Stimulated activated CD4-positive, alpha-beta T cell treated with anti-CD3 and anti-CD28 coated beads, TNF-alpha, amount 100 ng/mL, for 48 hours (primary cell): ENCODE data around the gene ATP6V0C.

Source experiments
- DNase-seq, 3 donors: peaks; one replicate each; pipeline ENCODE4 v3.0.0-alpha.2; 2020; ENCODE audit warnings: low read depth in 3 of 3

ATP6V0C gene

DNA sequence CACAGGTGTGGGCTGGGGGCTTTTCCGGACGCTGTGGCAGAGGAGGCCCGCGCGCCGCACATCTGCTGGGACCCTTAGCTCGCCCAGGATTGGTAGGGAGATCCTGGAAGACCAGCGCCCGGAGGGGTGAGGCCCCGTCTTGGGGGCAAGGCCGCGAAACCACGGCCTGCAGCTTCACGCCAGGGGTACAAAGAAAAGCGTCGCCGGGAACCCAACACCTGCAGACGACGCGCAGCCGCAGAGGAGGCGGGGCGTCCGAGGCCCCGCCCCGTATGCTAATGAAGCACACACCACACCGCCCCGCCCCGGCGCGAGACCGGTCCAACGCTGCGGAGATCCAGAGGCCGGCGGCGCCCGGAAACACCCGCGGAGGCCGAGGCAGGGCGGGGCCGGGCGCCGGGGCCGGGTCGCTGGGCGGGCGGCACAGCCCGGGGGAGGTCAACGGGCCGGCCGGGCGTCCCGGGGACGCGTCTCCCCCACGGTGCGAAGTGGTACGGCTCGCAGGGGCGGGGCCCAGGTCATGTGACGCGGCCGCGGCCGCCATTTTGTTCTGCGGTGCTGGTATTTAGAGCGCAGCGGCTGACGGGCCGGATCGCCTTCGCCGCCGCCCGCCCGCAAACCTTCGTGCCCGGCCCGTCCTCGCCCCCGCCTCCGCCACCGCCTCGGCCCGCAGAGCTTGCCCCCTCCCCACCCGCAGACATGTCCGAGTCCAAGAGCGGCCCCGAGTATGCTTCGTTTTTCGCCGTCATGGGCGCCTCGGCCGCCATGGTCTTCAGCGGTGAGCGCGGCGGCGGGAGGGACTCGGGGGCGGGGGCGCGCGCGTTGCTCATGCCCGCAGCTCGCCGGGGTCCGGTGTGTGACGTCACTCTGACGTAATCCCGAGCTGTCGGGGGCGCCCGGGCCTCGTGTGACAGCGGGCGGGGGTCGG is at the start of gene ATP6V0C:
Gene ATP6V0C, plus strand, starts transcription at position 548 of the 928 bp plus-strand sequence. Its CDS starts 152 bp downstream, at position 700.
- peak; percentile 76 to 88 (median 77) for DNase-seq

DNA sequence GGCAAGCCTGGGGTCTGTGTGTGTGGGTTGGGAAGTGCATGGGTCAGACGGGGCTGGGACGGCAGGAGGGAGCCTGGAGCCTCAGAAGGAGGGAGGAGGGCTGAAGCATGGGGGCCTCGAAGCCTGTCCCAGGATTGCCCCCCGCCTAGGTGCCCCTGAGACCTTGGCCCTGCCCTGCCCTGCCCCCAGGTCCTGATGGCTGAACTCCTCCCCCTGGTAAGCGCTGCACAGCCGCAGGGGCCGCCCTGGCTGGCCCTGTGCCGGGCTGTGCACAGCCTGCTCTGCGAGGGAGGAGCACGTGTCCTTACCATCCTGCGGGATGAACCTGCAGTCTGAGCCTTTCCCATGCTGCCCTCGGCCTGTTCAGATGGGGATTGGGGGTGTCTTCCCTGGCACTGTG is 49.4 kb upstream of the ATP6V0C start:
- DNase-seq: no peak

DNA sequence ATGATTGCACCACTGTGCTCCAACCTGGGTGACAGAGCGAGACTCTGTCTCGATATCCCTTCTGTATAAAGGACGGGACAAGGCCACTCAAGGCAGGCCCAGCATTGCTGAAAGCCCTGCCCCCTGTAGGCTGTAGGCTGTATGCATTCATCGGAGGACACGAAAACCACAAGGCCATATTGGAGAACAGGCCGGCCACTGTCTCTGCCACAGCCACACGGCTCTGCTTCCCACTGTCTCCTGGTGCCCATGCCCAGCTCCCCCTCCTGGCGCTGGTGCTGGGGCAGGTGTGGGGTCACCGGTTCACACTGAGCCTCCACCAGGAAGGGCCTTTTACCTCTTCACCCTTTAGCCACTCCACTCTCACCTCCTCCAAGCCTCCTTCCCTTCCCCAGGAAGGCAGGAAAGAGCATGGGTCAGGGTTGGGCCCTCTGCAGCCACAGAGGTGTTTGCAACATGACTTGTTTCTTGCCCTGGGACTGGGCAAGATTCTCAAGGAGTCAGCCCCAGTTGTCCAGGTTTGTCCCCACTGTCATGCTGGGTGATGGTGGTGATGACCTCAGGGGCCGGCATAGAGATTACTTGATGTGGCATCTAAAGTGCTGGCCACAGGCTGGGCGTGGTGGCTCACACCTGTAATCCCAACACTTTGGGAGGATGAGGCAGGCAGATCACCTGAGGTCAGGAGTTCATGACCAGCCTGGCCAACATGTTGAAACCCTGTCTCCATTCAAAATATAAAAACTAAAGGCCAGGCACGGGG is 47.9 kb upstream of the ATP6V0C start:
- DNase-seq: no peak

DNA sequence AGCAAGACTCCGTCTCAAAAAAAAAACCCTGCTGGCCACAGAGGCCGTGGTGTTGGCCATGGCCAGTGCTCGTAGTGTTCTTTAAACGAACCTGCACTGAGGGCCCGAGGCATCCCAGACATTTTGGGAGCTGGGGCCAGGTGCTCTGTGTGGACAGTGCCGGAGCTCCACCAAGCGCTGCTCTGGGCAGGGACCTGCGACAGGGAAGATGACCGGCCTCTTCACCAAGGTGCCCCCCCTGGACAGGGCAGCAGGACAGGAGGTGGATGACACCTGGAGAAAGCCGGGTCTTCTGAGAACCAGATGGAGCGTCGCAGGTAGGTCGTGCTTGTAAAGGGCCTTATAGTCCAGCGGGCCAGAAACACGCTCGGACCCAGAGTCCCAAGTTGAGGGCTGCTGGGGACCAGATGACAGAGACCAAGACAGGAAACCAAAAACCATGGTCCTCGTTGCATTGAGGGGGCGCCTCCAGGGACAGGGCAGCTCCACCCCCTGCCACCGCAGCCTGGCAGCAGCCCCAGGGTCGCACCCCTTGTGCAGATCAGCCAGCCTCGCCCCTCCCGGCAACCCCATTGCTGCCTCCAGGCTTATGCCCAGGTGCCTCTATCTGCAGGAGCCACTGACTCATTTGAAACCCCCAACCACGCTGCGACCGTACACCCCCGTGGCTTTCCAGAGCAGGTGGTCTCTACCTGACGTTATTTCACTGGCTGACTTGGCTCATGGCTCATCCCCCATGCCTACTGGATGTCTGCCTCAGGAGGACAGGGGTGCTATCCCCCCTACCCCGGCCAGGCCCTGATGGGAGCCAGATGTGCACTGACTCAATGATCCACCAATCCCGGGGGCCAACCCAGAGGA is 46.9 kb upstream of the ATP6V0C start:
- no peak for DNase-seq

DNA sequence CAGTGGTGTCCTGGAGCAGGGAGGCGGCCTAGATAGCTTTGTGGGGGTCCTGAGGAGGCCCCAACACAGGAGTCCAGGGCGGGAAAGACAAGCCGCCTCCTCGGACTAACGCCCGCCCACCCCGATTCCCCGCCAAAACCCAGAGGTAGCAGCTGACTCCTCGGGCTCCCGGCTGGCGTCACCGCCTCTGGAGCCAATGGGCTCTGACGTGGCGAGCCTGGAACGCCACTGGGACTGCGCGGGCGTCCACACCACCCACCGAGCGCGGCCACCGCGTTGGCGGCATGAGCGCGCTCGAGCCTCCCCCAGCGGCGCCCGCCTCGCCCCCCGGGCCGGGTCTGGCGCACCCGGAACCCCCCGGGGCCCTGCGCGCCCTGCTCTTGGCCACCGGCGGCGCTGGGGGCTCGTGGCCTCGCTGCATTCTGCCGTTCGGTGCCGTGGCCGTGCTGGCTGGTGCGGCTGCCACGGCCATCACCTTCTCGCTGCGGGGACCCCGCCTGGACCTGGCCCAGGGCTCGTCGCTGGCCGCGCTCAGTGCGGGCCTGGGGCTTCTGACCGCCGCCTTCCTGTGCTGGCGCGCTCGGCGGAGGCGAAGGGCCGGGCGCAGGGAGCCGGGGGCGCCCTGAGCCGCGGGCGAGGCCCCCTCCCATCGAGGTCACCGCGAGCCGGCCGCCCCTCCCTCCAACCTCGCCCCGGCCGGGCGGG is 46.1 kb upstream of the ATP6V0C start:
- no peak for DNase-seq

DNA sequence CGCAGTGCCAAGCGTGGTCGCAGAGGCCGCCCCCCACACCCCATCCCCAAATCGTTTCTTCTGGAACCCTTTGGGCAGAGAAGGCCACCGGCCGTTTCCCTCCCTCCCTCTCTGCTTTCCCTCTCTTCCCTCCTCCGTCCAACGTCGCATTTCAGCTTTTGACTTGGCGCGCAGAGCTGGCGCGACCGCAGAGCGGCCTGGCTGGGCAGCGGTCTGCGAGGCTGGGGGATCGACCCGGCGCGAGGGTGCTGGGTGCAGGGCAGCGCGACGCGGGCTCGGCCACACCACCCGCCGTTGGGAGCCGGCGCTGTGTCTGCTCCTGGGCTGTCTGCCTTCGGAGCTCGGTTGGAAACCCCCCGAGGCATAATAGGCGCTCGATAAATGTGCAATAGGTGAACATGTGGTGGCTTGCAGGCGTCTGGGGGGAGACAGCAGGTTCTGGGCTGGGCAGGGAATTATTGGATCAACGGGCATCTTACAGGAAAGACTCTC is 45.5 kb upstream of the ATP6V0C start:
- no peak for DNase-seq

DNA sequence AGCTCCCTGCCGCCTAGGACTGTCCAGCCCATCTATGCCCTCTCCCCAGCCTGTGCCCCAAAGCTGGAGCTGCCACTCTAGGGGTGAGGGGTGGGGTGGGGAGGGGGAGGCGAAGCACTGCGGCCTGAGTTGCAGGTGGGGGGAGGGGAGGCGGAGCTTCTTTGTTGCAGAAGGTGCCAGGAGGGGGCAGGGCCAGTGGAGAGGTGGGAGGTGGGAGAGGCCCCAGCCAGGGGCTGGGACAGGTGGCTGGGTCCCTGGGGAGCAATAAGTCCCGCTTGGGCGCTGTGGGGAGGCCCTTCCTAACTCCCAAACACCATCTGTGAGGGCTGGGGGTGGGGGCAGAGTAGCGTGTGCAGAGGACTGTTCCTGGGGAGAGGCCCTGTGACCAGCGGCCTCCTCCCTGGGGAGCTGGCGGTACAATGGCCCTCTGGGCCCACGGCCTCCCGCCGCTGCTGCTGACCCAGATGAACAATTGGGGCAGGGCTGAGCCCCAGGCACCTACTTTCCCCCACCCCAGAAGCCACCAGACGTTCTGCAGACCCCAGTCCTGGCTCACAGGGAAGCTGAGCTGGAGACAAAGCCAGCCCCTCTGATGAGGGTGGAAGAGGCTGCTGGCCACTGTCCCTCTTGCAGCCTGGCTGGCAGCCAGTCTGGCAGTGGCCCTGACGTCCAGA is 44.9 kb upstream of the ATP6V0C start:
- DNase-seq: no peak

DNA sequence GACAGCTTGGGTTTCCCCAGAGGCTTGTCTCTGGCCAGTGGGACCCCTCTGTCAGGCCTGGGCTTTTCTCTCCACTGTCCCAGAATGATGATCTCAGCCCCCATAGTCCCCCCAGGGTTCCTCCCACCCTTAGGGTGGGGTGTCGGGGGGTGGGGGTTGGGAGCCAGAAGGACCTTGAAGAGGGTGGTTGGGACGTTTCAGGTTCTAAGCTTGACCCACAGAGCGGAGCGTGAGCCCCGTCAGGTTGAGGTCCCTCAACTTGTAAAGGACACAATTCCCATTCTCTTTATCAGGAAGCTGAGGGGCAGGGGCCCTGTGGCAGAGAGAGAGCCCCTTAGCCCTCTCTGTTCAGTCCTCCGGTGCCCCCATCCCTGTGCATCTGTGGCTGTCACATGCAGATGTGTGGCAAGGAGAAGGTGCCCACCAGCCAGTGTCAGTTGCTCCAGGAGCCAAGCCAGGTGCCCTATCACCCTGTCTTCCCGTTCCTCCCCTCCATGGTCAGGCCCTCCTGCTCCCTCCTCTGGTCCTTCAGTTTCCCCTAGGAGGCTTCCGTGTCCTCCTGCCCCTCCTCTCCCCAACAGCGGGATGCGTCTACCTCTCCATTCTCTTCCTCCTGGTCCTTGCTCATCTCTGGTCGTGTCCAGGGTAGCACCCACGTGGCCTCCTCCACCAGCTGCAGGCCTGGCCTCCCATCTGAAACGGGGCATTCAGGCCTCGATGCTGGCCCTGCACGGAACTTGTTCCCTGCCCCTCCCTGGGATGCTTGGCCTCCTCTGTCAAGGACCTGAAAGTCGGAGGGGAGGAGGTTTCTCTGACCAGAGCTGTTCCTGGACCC is 44.1 kb upstream of the ATP6V0C start:
- DNase-seq: no peak

DNA sequence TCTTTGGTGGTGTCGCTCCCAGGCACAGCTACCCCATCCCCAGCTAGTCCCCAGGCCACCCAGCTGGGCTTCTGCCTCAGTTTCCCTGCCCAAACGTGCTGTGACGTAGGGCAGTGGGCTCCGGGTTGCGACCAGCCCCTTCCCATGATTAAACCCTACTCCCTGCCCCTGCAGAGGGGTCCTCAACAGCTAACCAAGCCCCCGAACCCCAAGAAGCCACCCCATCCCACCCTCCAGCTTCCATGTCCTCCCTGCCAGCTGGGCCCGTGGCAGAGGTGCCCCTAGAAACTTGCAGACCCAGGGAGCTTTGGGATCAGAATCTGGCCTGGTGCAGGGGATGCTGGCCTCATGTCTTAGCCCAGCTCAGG is 43.5 kb upstream of the ATP6V0C start:
- DNase-seq: no peak

DNA sequence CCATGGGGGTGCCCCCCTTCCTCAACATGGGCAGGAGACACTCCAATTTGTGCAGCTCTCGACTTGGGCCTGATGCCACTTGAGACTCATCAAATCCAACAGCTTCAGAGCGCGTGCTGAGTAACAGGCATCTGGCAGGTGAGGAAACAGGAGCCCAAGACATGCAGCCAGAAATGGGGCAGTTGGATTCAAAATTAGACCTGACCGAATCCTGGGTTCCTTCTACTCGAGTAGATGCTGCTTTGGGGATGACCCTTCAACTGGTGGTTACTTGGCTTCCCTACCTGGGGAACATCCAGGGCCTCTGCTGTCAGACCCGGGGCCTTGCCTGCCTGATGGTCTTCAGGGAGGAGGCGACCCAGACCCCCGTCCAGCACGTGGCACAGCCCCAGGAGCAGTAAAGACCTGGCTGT is 43.1 kb upstream of the ATP6V0C start:
- no peak for DNase-seq

DNA sequence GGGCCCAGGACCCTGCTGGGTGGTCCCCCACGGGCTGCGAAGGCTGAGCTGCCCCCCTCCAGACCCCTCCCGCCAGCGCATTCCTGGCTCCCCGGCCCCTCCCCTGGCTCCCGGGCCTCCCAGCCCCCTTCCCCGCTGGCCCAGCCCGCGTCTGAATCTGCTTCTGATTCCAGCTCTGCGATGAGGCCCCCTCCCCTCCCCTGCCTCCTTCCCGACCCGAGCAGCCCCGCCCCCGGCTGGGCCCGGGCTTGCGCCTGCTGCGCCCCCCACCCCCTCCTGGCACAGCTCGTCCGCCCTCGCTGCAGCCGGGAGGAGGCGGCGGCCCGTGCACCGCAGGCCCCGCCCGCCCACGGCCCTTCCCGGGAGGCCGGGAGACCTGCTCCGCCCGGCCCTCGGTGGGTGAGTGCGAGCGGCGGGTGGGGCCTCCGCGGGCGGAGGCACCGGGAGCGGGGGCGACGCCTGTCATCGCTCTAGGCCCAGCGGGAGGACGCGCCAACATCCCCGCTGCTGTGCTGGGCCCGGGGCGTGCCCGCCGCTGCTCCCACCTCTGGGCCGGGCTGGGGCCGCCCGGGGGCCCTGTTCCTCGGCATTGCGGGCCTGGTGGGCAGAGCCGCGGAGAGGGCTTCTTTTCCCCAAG is 42.6 kb upstream of the ATP6V0C start, which contains the start of gene NTN3:
Gene NTN3, plus strand, starts transcription at position 282 of the 637 bp plus-strand sequence. CDS start 405 bp downstream, outside the sequence.
- no peak for DNase-seq

DNA sequence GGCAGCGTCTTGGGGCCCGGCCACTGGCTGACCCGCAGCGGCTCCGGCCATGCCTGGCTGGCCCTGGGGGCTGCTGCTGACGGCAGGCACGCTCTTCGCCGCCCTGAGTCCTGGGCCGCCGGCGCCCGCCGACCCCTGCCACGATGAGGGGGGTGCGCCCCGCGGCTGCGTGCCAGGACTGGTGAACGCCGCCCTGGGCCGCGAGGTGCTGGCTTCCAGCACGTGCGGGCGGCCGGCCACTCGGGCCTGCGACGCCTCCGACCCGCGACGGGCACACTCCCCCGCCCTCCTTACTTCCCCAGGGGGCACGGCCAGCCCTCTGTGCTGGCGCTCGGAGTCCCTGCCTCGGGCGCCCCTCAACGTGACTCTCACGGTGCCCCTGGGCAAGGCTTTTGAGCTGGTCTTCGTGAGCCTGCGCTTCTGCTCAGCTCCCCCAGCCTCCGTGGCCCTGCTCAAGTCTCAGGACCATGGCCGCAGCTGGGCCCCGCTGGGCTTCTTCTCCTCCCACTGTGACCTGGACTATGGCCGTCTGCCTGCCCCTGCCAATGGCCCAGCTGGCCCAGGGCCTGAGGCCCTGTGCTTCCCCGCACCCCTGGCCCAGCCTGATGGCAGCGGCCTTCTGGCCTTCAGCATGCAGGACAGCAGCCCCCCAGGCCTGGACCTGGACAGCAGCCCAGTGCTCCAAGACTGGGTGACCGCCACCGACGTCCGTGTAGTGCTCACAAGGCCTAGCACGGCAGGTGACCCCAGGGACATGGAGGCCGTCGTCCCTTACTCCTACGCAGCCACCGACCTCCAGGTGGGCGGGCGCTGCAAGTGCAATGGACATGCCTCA is 41.9 kb upstream of the ATP6V0C start:
- no peak for DNase-seq

DNA sequence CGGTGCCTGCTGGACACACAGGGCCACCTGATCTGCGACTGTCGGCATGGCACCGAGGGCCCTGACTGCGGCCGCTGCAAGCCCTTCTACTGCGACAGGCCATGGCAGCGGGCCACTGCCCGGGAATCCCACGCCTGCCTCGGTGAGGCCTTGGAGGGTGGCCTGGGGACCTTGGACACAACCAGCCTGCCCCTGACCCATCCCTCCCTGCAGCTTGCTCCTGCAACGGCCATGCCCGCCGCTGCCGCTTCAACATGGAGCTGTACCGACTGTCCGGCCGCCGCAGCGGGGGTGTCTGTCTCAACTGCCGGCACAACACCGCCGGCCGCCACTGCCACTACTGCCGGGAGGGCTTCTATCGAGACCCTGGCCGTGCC is 41.3 kb upstream of the ATP6V0C start:
- no peak for DNase-seq

DNA sequence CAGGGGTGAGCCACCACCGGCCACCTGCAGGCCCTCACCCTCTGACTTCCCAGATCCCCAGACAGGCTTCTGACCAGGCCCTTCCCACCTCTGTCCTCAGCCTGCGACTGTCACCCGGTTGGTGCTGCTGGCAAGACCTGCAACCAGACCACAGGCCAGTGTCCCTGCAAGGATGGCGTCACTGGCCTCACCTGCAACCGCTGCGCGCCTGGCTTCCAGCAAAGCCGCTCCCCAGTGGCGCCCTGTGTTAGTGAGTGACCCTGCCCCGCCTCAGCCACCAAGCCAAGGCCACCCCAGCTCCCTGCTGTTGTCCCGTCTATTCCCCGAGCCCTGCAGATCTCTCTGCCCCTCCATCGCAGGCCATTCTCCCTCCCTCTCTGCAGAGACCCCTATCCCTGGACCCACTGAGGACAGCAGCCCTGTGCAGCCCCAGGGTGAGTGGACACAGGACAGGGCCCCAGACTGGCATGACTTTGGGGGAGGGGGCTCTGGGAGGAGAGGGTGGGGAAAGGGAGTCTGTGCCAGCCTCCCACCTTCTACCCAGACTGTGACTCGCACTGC is 40.8 kb upstream of the ATP6V0C start:
- no peak for DNase-seq

DNA sequence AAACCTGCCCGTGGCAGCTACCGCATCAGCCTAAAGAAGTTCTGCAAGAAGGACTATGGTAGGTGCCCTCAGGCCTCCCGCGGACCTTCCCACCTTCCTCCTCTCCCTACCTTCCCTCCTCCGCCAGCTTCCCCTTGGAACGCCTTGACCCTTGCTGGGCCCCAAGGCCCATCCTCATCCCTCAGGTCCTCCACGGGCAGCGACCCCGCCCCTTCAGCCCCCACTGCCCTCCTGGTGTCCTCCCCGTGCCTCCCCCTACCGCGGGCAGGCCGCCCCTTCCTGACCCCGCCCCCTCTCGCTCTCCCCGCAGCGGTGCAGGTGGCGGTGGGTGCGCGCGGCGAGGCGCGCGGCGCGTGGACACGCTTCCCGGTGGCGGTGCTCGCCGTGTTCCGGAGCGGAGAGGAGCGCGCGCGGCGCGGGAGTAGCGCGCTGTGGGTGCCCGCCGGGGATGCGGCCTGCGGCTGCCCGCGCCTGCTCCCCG is 40.3 kb upstream of the ATP6V0C start:
- no peak for DNase-seq

DNA sequence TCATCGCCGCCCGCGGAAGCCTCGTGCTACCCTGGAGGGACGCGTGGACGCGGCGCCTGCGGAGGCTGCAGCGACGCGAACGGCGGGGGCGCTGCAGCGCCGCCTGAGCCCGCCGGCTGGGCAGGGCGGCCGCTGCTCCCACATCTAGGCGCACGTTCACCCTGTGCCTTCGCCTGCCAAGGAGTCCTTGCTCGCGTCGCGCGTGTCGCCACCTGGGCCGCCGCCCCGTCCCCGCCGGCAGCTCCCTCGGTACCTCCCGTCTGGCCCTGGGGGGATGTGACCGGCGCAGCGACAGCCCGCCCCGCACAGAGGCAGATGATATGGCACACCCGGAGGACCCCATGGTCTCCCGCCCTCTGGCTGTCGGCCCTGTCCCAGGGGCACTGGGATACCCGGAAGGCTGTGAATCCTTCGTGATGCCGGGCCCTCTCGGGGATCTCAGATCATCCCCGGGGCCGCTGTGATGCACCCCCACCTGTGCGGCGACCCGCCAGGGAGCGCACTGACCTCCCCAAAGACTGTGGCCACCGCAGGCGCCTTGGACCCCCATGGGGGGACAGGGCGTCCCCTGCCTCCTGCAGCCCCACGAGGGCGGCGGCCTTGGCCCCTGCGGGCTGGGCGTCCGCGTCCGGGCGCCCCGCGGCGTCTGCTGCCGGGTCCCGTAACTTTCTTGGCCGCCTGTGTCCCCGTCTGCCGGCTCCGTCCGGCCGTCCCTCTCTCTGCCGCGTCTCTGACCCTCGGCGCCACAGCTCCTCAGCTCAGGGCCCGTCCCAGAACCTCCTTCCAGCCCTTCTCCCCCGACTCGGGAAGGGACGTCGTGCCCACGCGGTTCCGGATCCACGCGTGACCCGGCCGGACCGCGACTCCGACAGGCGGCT is 39.5 kb upstream of the ATP6V0C start:
- peak in 2 of 3 donors; percentile 30 to 43 for DNase-seq
